Endothelial cell of umbilical vein (primary cell): Measurements from ENCODE around the gene KSR1. TPM values are rescaled to one million over a fixed set of nuclear protein-coding genes. Genes with fewer than 3 reads are reported as not detected.

Source experiments
- BruUV-seq: library from RNA; stranded (reverse); fragments of 400-500 nt; replicated peaks from 2 replicates; lab custom pipeline; 2021; lab: Mats Ljungman, UMichigan
- CTCF ChIA-PET: fragments of 300-600, 350-600 bp; sonication (Branson Sonifier 250); formaldehyde crosslinking; loops from one replicate; lab custom pipeline; 2021; ENCODE audit warnings: antibody characterized with exemption, inconsistent platforms; lab: Charles Lee
- POLR2A ChIA-PET: fragments of 300-600, 350-600 bp; sonication (Branson Sonifier 250); formaldehyde crosslinking; loops from one replicate; lab custom pipeline; 2021; ENCODE audit warnings: antibody characterized with exemption, inconsistent platforms; lab: Charles Lee
- DNase-seq: peaks from one replicate; pipeline ENCODE4 v3.0.0-alpha.2; 2011; ENCODE audit warnings: low read depth, low spot score
- FAIRE-seq: peaks from 2 replicates; lab custom pipeline; 2011; peaks lifted over from hg19 to GRCh38; lab: Jason Lieb, UNC
- H2AFZ ChIP-seq: 2 replicates; pipeline ENCODE4 v1.6.0; 2012; ENCODE audit warnings: low read depth, low read length, control low read depth, inconsistent platforms
- H3K27ac ChIP-seq: 2 replicates; pipeline ENCODE4 v1.5.1; 2011; ENCODE audit warnings: low read depth, mild to moderate bottlenecking, control low read depth, low read length, moderate library complexity; ENCODE audit not compliant: insufficient read depth
- H3K27me3 ChIP-seq, 2 experiments: 2 replicates each; pipeline versions ENCODE4 v1.6.0 to v1.6.1; 2011; ENCODE audit warnings: low read length in 2 of 2, mixed read lengths in 1 of 2; ENCODE audit not compliant: control insufficient read depth in 2 of 2, insufficient read depth in 2 of 2
- H3K36me3 ChIP-seq, 2 experiments: 2 replicates in 1 of 2; 3 replicates in 1 of 2; pipeline ENCODE4 v1.5.1; 2011; ENCODE audit warnings: low read length in 2 of 2, mild to moderate bottlenecking in 1 of 2, moderate library complexity in 1 of 2; ENCODE audit not compliant: control insufficient read depth in 2 of 2, insufficient read depth in 2 of 2; ENCODE audit errors: extremely low read depth in 1 of 2
- H3K4me1 ChIP-seq: 3 replicates; pipeline ENCODE4 v1.5.1; 2011; ENCODE audit warnings: mild to moderate bottlenecking, low read length; ENCODE audit not compliant: control insufficient read depth, insufficient read depth; ENCODE audit errors: extremely low read depth
- H3K4me2 ChIP-seq: 2 replicates; pipeline ENCODE4 v1.6.1; 2011; ENCODE audit warnings: low read length, control low read depth, mixed read lengths; ENCODE audit not compliant: insufficient read depth
- H3K4me3 ChIP-seq, 3 experiments: fragments of 200-600 bp in 1 of 3; sonication (generic), shearing (Covaris generic) in 1 of 3; replicated peaks in 1 of 3; 2 replicates each; pipeline ENCODE4 v1.5.1; 2011 to 2016; ENCODE audit warnings: control low read depth in 3 of 3, low read length in 3 of 3, mild to moderate bottlenecking in 2 of 3, inconsistent platforms in 1 of 3, low read depth in 1 of 3, moderate library complexity in 1 of 3; ENCODE audit not compliant: insufficient read depth in 1 of 3
- H3K79me2 ChIP-seq: 2 replicates; pipeline ENCODE4 v1.6.0; 2012; ENCODE audit warnings: low read length, inconsistent platforms; ENCODE audit not compliant: control insufficient read depth, insufficient read depth
- H3K9ac ChIP-seq: replicated peaks from 2 replicates; pipeline ENCODE3; 2011; ENCODE audit warnings: low read length, control low read depth; ENCODE audit not compliant: insufficient read depth; ENCODE audit errors: extremely low read depth
- H3K9me1 ChIP-seq: replicated peaks from 3 replicates; pipeline ENCODE4 v1.6.0; 2011; ENCODE audit warnings: mild to moderate bottlenecking, low read length; ENCODE audit not compliant: control insufficient read depth, insufficient read depth; ENCODE audit errors: extremely low read depth
- H3K9me3 ChIP-seq: replicated peaks from 2 replicates; pipeline ENCODE4 v1.5.1; 2012; ENCODE audit warnings: low read length, inconsistent platforms; ENCODE audit not compliant: control insufficient read depth, insufficient read depth
- H4K20me1 ChIP-seq: replicated peaks from 2 replicates; pipeline ENCODE3; 2011; ENCODE audit warnings: mild to moderate bottlenecking, low read length; ENCODE audit not compliant: control insufficient read depth, insufficient read depth; ENCODE audit errors: extremely low read depth
- CTCF ChIP-seq, 2 donors: IDR thresholded peaks; 1 replicate in 1 of 2; 2 replicates in 1 of 2; pipeline ENCODE4 v1.5.1; 2011; ENCODE audit warnings: low read length in 2 of 2, mild to moderate bottlenecking in 2 of 2, moderate library complexity in 2 of 2, control low read depth in 1 of 2, inconsistent platforms in 1 of 2, low read depth in 1 of 2; ENCODE audit not compliant: insufficient read depth in 1 of 2; ENCODE audit errors: extremely low read depth in 1 of 2
- GATA2 ChIP-seq: IDR thresholded peaks from 2 replicates; pipeline ENCODE4 v1.7.0; 2011; ENCODE audit warnings: low read depth, mild to moderate bottlenecking, moderate library complexity, mixed read lengths, low read length; ENCODE audit not compliant: insufficient read length, insufficient read depth
- MAX ChIP-seq: IDR thresholded peaks from 2 replicates; pipeline ENCODE4 v1.6.1; 2011; ENCODE audit not compliant: insufficient read depth, insufficient read length
- POLR2A ChIP-seq: IDR thresholded peaks from 2 replicates; pipeline ENCODE4 v1.6.1; 2012; ENCODE audit warnings: low read depth, mild to moderate bottlenecking, control low read depth, low read length
- dilution Hi-C: fragments of 300-500 bp; cut with MboI; formaldehyde crosslinking; loops from one replicate; pipeline ENCODE4 v1.15.0; 2019; ENCODE audit warnings: low sequenced_read_pairs; ENCODE audit not compliant: extremely low pct_ligation_motif_present
- intact Hi-C: fragments of 100-400 bp; cut with micrococcal nuclease; formaldehyde crosslinking; loops from one replicate; pipeline ENCODE4 v1.10.0; 2022
- polyA plus RNA-seq, 4 experiments: library from polyadenylated mRNA; depleted of rRNA in 3 of 4; stranded (reverse) in 3 of 4; unstranded in 1 of 4; fragments of >200 nt; gene quantifications; 2 replicates each; pipeline versions ENCODE4 v1.2.1 to v1.2.3, GENCODE V29; 2011 to 2012; ENCODE audit warnings: missing spikeins in 1 of 4
- total RNA-seq: library from RNA; stranded (reverse); gene quantifications from 2 replicates; pipeline ENCODE4 v1.2.3, GENCODE V29; 2021

KSR1 gene
- total and polyA plus RNA-seq, 2 donors (not counting 3 experiments of a cell fraction or from before 2014, with no cell fraction given), result 35.4 to 80.2 TPM

GRCh38 chr17:27417596-27418365 lies 38.5 kb upstream of the KSR1 start:
- CTCF ChIA-PET, result interaction anchor here (0.9 kb wide), 1 partner anchor 9 kb away, joined by 4 read pairs; no protein-coding TSS in a partner anchor
- no peak overlapping the region for H3K4me3 ChIP-seq
- dilution Hi-C loops, result no loop called here
- FAIRE-seq (no peak), DNase-seq (no peak)
- no peaks in the 10 kb centered on the region for H3K9me3 ChIP-seq
- POLR2A ChIA-PET, result no interaction called here
- peaks cover 4 to 6% of the 10 kb centered on the region in 2 experiments for H3K27me3 ChIP-seq
- intact Hi-C loops, result no loop called here
- TF ChIP-seq POLR2A (no peak), MAX (peak; percentile 62)
- no peaks in the 10 kb centered on the region for H3K4me1 ChIP-seq
- no peaks in the 10 kb centered on the region for H4K20me1 ChIP-seq
- H3K9ac ChIP-seq, result no peak overlapping the region
- BruUV-seq, result no TSS peak
- H3K27ac ChIP-seq, result no peak overlapping the region
- no peak overlapping the region for H3K4me2 ChIP-seq
- no peaks in the 10 kb centered on the region for H3K9me1 ChIP-seq
- no peak overlapping the region for H2AFZ ChIP-seq
- no peaks in the 10 kb centered on the region for H3K36me3 ChIP-seq
- H3K79me2 ChIP-seq, result no peaks in the 10 kb centered on the region

- no TSS peak for BruUV-seq
- dilution Hi-C loops, result no loop called here
- Histone ChIP-seq H2AFZ (no peak overlapping the region), H3K27ac (no peak overlapping the region), H4K20me1 (no peaks in the 10 kb centered on the region), H3K27me3 (peaks cover 4 to 6% of the 10 kb centered on the region in 2 experiments), H3K4me1 (no peaks in the 10 kb centered on the region), H3K4me3 (no peak overlapping the region), H3K36me3 (no peaks in the 10 kb centered on the region), H3K9me1 (no peaks in the 10 kb centered on the region), H3K79me2 (no peaks in the 10 kb centered on the region), H3K9ac (no peak overlapping the region), H3K9me3 (no peaks in the 10 kb centered on the region), H3K4me2 (no peak overlapping the region)
- FAIRE-seq (no peak), DNase-seq (no peak)
- POLR2A ChIA-PET, result no interaction called here
- CTCF ChIA-PET, result no interaction called here
- intact Hi-C loops, result no loop called here
- TF ChIP-seq GATA2 (no peak), CTCF (IDR thresholded peaks at IDR 0.05; ENCODE audit: extremely low read depth in 1 of 2, insufficient read depth in 1 of 2, low read depth in 1 of 2, low read length in 2 of 2) (no peak)
These were observed 38.0 kb upstream of the KSR1 start for GRCh38 chr17:27418366-27418615.
